HCT116 (cell line): ENCODE data around the gene PLAU. TPM values are rescaled to one million over a fixed set of nuclear protein-coding genes. Genes with fewer than 3 reads are reported as not detected.

Experiments used
- ATAC-seq: fragments of 200-7000 bp; cut with Tn5 transposase; 2 replicates; pipeline ENCODE4 v1.9.1; 2020; ENCODE audit warnings: mild to moderate bottlenecking, moderate library complexity
- BruUV-seq: library from RNA; stranded (reverse); fragments of 400-500 nt; replicated peaks from 2 replicates; lab custom pipeline; 2021; lab: Mats Ljungman, UMichigan
- CTCF ChIA-PET: fragments of 300-600 bp; sonication (Branson Sonifier 250); formaldehyde crosslinking; loops from one replicate; lab custom pipeline; 2021; ENCODE audit warnings: antibody characterized with exemption; lab: Charles Lee
- POLR2A ChIA-PET: fragments of 300-600, 350-600 bp; sonication (Branson Sonifier 250); formaldehyde crosslinking; loops from one replicate; lab custom pipeline; 2021; ENCODE audit warnings: antibody characterized with exemption; lab: Charles Lee
- RAD21 ChIA-PET, 2 experiments: fragments of 300-600 bp; sonication (Branson Sonifier 250); formaldehyde crosslinking; loops; one replicate each; lab custom pipeline; 2023; ENCODE audit warnings: low total read pairs in 2 of 2; ENCODE audit not compliant: uncharacterized antibody in 2 of 2, unreplicated experiment in 2 of 2, low non-redundant PET in 1 of 2; lab: Charles Lee
- DNase-seq: peaks from one replicate; pipeline ENCODE4 v3.0.0-alpha.2; 2010; ENCODE audit warnings: low read depth, low spot score
- H2AFZ ChIP-seq: fragments of 200-600 bp; shearing (Covaris generic), sonication (generic); 2 replicates; pipeline ENCODE4 v1.6.1; 2017; ENCODE audit warnings: low read depth, mixed run types, mixed read lengths, antibody characterized with exemption, low read length; ENCODE audit not compliant: poor library complexity, severe bottlenecking
- H3K27ac ChIP-seq: 2 replicates; pipeline ENCODE4 v1.5.1; 2012; ENCODE audit warnings: low read depth, low read length
- H3K27me3 ChIP-seq: fragments of 200-600 bp; sonication (generic); 2 replicates; pipeline ENCODE4 v1.6.1; 2016; ENCODE audit warnings: mixed run types, low read length, mixed read lengths; ENCODE audit not compliant: insufficient read depth
- H3K36me3 ChIP-seq, 2 experiments: fragments of 200-500 bp in 1 of 2; fragments of 200-600 bp in 1 of 2; sonication (Bioruptor generic) in 1 of 2; sonication (generic) in 1 of 2; 2 replicates each; pipeline versions ENCODE4 v1.5.1 to v1.6.1; 2014 to 2016; ENCODE audit warnings: low read length in 2 of 2, inconsistent platforms in 1 of 2, mixed read lengths in 1 of 2, mixed run types in 1 of 2; ENCODE audit not compliant: insufficient read depth in 2 of 2, control insufficient read depth in 1 of 2
- H3K4me1 ChIP-seq, 2 experiments: fragments of 200-600 bp in 1 of 2; sonication (generic) in 1 of 2; 2 replicates each; pipeline versions ENCODE4 v1.5.1 to v1.6.1; 2012 to 2017; ENCODE audit warnings: low read length in 2 of 2, inconsistent platforms in 1 of 2, mild to moderate bottlenecking in 1 of 2, mixed read lengths in 1 of 2, mixed run types in 1 of 2, moderate library complexity in 1 of 2; ENCODE audit not compliant: insufficient read depth in 2 of 2, control insufficient read depth in 1 of 2
- H3K4me2 ChIP-seq: fragments of 200-600 bp; sonication (generic); 2 replicates; pipeline ENCODE4 v1.6.1; 2017; ENCODE audit warnings: mixed run types, low read length, mixed read lengths
- H3K4me3 ChIP-seq, 2 experiments: fragments of 200-600 bp in 1 of 2; sonication (generic) in 1 of 2; replicated peaks in 1 of 2; 2 replicates each; pipeline ENCODE4 v1.5.1; 2011 to 2016; ENCODE audit warnings: low read length in 2 of 2, control low read depth in 1 of 2, low read depth in 1 of 2, mild to moderate bottlenecking in 1 of 2, mixed read lengths in 1 of 2, mixed run types in 1 of 2
- H3K79me2 ChIP-seq: fragments of 200-600 bp; sonication (generic); 2 replicates; pipeline ENCODE4 v1.6.1; 2017; ENCODE audit warnings: mild to moderate bottlenecking, mixed run types, low read length, moderate library complexity, mixed read lengths; ENCODE audit not compliant: insufficient read depth
- H3K9ac ChIP-seq: fragments of 200-600 bp; sonication (generic); 2 replicates; pipeline ENCODE4 v1.6.1; 2016; ENCODE audit warnings: low read length, mixed read lengths
- H3K9me2 ChIP-seq: fragments of 200-600 bp; sonication (generic), shearing (Covaris generic); 2 replicates; pipeline ENCODE4 v1.6.1; 2017; ENCODE audit warnings: mixed run types, mild to moderate bottlenecking, moderate library complexity; ENCODE audit not compliant: insufficient read depth
- H3K9me3 ChIP-seq, 2 experiments: fragments of 200-500 bp in 1 of 2; fragments of 200-600 bp in 1 of 2; sonication (Bioruptor generic) in 1 of 2; sonication (generic) in 1 of 2; 2 replicates each; pipeline ENCODE4 v1.6.1; 2014 to 2017; ENCODE audit warnings: low read length in 2 of 2, mixed read lengths in 2 of 2, inconsistent platforms in 1 of 2, low read depth in 1 of 2, mild to moderate bottlenecking in 1 of 2, mixed run types in 1 of 2, moderate library complexity in 1 of 2; ENCODE audit not compliant: control insufficient read depth in 1 of 2, insufficient read depth in 1 of 2
- H4K20me1 ChIP-seq: fragments of 200-600 bp; sonication (generic), shearing (Covaris generic); 2 replicates; pipeline ENCODE4 v1.6.1; 2017; ENCODE audit warnings: mixed run types, mild to moderate bottlenecking, moderate library complexity; ENCODE audit not compliant: insufficient read depth
- CBX3 ChIP-seq: IDR thresholded peaks from 2 replicates; pipeline ENCODE4 v1.6.1; 2012; ENCODE audit warnings: low read depth
- CEBPB ChIP-seq: IDR thresholded peaks from 2 replicates; pipeline ENCODE4 v1.6.1; 2012; ENCODE audit warnings: low read depth
- EGR1 ChIP-seq: IDR thresholded peaks from 2 replicates; pipeline ENCODE4 v1.6.1; 2012; ENCODE audit warnings: low read depth
- ELF1 ChIP-seq: IDR thresholded peaks from 2 replicates; pipeline ENCODE4 v1.6.1; 2012; ENCODE audit warnings: low read depth, borderline replicate concordance
- EZH2phosphoT487 ChIP-seq: fragments of 200-600 bp; IDR thresholded peaks from 2 replicates; pipeline ENCODE4 v1.6.1; 2018; ENCODE audit warnings: antibody characterized with exemption, borderline replicate concordance
- JUND ChIP-seq: IDR thresholded peaks from 2 replicates; pipeline ENCODE4 v1.6.1; 2012
- POLR2A ChIP-seq: IDR thresholded peaks from 2 replicates; pipeline ENCODE4 v1.7.0; 2011; ENCODE audit warnings: borderline replicate concordance; ENCODE audit not compliant: insufficient read depth, insufficient read length; ENCODE audit errors: extremely low read depth
- POLR2AphosphoS5 ChIP-seq: IDR thresholded peaks from 2 replicates; pipeline ENCODE4 v1.6.1; 2011; ENCODE audit warnings: mild to moderate bottlenecking, low read depth, low read length, moderate library complexity
- SIN3A ChIP-seq: IDR thresholded peaks from 2 replicates; pipeline ENCODE4 v1.6.1; 2012; ENCODE audit warnings: low read depth
- SP1 ChIP-seq: IDR thresholded peaks from 2 replicates; pipeline ENCODE4 v1.6.1; 2012; ENCODE audit warnings: low read depth
- TCF7L2 ChIP-seq: IDR thresholded peaks from 2 replicates; pipeline ENCODE4 v1.7.0; 2011; ENCODE audit warnings: borderline replicate concordance, inconsistent platforms; ENCODE audit not compliant: insufficient read depth, insufficient read length; ENCODE audit errors: extremely low read depth
- ZFX ChIP-seq: fragments of 450-650 bp; IDR thresholded peaks from 2 replicates; pipeline ENCODE4 v1.6.1; 2017
- ZNF274 ChIP-seq: fragments of 200-500 bp; sonication (Bioruptor generic); IDR thresholded peaks from 2 replicates; pipeline ENCODE4 v1.6.1; 2014; ENCODE audit warnings: mild to moderate bottlenecking, low read depth, low read length, inconsistent platforms
- intact Hi-C: fragments of 100-400 bp; cut with micrococcal nuclease; formaldehyde crosslinking; loops from 2 replicates; pipeline ENCODE4 v1.10.0; 2022
- total RNA-seq: library from RNA; stranded (reverse); gene quantifications from one replicate; pipeline ENCODE4 v1.2.1, GENCODE V29; 2021; ENCODE audit not compliant: unreplicated experiment
- TF ChIP-seq, protein P1 (sequence below), 3 experiments: fragments of 200-600 bp in 1 of 3; sonication (generic) in 1 of 3; IDR thresholded peaks in 2 of 3; conservative IDR thresholded peaks in 1 of 3; 2 replicates each; pipeline ENCODE4 v1.5.1; 2012 to 2017; ENCODE audit warnings: low read depth in 2 of 3, low read length in 2 of 3, antibody characterized with exemption in 1 of 3, borderline replicate concordance in 1 of 3, control low read depth in 1 of 3, mild to moderate bottlenecking in 1 of 3, mixed read lengths in 1 of 3, mixed run types in 1 of 3, moderate library complexity in 1 of 3; ENCODE audit not compliant: insufficient read depth in 1 of 3
- TF ChIP-seq, protein P2 (sequence below): IDR thresholded peaks from 2 replicates; pipeline ENCODE4 v1.6.1; 2011; ENCODE audit warnings: mild to moderate bottlenecking, low read length, moderate library complexity; ENCODE audit not compliant: insufficient replicate concordance; ENCODE audit errors: extremely low read depth
- TF ChIP-seq, protein P3 (sequence below): IDR thresholded peaks from 2 replicates; pipeline ENCODE4 v1.6.1; 2012
- TF ChIP-seq, protein P4 (sequence below): IDR thresholded peaks from 2 replicates; pipeline ENCODE4 v1.6.1; 2012

Gene PLAU
- total RNA-seq, 1 experiment from 2014 or later, result 60.3 TPM

DNA sequence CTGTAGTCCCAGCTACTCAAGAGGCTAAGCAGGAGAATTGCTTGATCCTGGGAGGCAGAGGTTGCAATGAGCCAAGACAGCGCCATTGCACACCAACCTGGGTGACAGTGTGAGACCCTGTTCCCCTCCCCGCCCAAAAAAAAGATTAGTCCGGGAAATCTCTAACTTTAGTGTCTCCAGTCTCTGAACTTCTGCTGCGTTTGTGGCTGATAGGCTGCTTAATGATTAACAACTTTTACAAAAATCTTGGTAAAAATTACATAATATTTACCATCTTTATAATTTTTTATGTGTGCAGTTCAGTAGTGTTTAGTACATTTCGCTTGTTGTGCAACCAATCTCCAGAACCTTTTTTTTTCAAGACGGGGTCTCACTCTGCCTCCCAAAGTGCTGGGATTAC lies 9.7 kb upstream of the PLAU start:
- ChIA-PET POLR2A (interaction anchor here (2.3 kb wide), 1 partner anchor 13 kb away, joined by 13 read pairs; no protein-coding TSS in a partner anchor), CTCF (interaction anchor here (1.6 kb wide), 1 partner anchor 10 kb away, joined by 5 read pairs; no protein-coding TSS in a partner anchor)
- H3K4me1 ChIP-seq, result peaks cover 33 to 60% of the 10 kb centered on the region in 2 experiments

DNA sequence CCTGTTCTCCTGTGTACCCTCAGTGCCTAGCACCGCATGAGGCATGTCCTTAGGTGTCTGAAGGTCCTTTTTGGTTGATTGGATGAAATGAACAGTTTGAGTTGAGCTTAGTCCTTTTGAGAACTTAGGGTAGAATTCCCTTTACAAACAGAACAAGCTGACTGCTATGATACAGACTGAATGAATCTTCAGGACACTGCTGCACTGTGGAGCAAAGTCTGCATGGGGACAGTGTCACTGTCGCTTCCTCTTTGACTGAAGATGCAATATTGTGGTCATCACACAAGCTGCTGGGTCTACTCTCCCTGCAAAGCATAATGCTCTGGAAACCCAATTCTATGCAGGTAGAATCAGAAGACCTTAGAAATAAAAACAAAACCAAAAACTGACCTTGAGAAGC lies 8.6 kb upstream of the PLAU start:
- ChIA-PET RAD21 (no interaction called here), POLR2A (interaction anchor here (0.8 to 2.3 kb wide), 3 partner anchors 9 to 14 kb away, joined by 3 to 13 read pairs (median 6); no protein-coding TSS in a partner anchor), CTCF (interaction anchor here (1.0 kb wide), 1 partner anchor 8 kb away, joined by 3 read pairs; no protein-coding TSS in a partner anchor)
- H3K27me3 ChIP-seq, result no peaks in the 10 kb centered on the region
- H3K9me3 ChIP-seq, result no peaks in the 10 kb centered on the region
- BruUV-seq, result no TSS peak
- no peaks in the 10 kb centered on the region for H3K36me3 ChIP-seq
- H3K9me2 ChIP-seq, result no peaks in the 10 kb centered on the region
- H3K9ac ChIP-seq, result no peak overlapping the region
- H2AFZ ChIP-seq, result no peak overlapping the region
- H3K4me2 ChIP-seq, result no peak overlapping the region
- no peaks in the 10 kb centered on the region for H3K79me2 ChIP-seq
- no peak for ATAC-seq
- intact Hi-C loops, result no loop called here
- H3K4me1 ChIP-seq, result peaks cover 42 to 71% of the 10 kb centered on the region in 2 experiments
- no peaks in the 10 kb centered on the region for H4K20me1 ChIP-seq
- H3K27ac ChIP-seq, result no peak overlapping the region
- H3K4me3 ChIP-seq, result no peak overlapping the region
- DNase-seq, result no peak
- TF ChIP-seq, protein P1, sequence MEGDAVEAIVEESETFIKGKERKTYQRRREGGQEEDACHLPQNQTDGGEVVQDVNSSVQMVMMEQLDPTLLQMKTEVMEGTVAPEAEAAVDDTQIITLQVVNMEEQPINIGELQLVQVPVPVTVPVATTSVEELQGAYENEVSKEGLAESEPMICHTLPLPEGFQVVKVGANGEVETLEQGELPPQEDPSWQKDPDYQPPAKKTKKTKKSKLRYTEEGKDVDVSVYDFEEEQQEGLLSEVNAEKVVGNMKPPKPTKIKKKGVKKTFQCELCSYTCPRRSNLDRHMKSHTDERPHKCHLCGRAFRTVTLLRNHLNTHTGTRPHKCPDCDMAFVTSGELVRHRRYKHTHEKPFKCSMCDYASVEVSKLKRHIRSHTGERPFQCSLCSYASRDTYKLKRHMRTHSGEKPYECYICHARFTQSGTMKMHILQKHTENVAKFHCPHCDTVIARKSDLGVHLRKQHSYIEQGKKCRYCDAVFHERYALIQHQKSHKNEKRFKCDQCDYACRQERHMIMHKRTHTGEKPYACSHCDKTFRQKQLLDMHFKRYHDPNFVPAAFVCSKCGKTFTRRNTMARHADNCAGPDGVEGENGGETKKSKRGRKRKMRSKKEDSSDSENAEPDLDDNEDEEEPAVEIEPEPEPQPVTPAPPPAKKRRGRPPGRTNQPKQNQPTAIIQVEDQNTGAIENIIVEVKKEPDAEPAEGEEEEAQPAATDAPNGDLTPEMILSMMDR (IDR thresholded peaks at IDR 0.05 in 2 of 3, conservative IDR thresholded peaks at IDR 0.05 in 1 of 3; ENCODE audit: borderline replicate concordance in 1 of 3, insufficient read depth in 1 of 3, low read depth in 2 of 3, low read length in 2 of 3), result no peak
- TF ChIP-seq, protein P2, sequence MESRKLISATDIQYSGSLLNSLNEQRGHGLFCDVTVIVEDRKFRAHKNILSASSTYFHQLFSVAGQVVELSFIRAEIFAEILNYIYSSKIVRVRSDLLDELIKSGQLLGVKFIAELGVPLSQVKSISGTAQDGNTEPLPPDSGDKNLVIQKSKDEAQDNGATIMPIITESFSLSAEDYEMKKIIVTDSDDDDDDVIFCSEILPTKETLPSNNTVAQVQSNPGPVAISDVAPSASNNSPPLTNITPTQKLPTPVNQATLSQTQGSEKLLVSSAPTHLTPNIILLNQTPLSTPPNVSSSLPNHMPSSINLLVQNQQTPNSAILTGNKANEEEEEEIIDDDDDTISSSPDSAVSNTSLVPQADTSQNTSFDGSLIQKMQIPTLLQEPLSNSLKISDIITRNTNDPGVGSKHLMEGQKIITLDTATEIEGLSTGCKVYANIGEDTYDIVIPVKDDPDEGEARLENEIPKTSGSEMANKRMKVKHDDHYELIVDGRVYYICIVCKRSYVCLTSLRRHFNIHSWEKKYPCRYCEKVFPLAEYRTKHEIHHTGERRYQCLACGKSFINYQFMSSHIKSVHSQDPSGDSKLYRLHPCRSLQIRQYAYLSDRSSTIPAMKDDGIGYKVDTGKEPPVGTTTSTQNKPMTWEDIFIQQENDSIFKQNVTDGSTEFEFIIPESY, result no peak
- TF ChIP-seq, protein P3, sequence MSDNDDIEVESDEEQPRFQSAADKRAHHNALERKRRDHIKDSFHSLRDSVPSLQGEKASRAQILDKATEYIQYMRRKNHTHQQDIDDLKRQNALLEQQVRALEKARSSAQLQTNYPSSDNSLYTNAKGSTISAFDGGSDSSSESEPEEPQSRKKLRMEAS, result no peak
- no peak for TF ChIP-seq SP1
- TF ChIP-seq ZFX, result no peak
- TF ChIP-seq ZNF274, result no peak
- TF ChIP-seq POLR2A, result no peak
- no peak for TF ChIP-seq POLR2AphosphoS5
- TF ChIP-seq ELF1, result no peak
- TF ChIP-seq, protein P4, sequence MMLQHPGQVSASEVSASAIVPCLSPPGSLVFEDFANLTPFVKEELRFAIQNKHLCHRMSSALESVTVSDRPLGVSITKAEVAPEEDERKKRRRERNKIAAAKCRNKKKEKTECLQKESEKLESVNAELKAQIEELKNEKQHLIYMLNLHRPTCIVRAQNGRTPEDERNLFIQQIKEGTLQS, result no peak
- TF ChIP-seq CEBPB, result no peak
- no peak for TF ChIP-seq CBX3
- no peak for TF ChIP-seq EZH2phosphoT487
- no peak for TF ChIP-seq SIN3A

More for the DNA sequence above, 9.7 kb upstream of the PLAU start:
- Histone ChIP-seq H3K27me3 (no peaks in the 10 kb centered on the region), H3K4me2 (no peak overlapping the region), H3K9me3 (no peaks in the 10 kb centered on the region), H3K9me2 (no peaks in the 10 kb centered on the region), H3K36me3 (no peaks in the 10 kb centered on the region), H2AFZ (no peak overlapping the region), H4K20me1 (no peaks in the 10 kb centered on the region), H3K79me2 (no peaks in the 10 kb centered on the region), H3K4me3 (no peak overlapping the region), H3K27ac (no peak overlapping the region), H3K9ac (no peak overlapping the region)
- no TSS peak for BruUV-seq
- TF ChIP-seq TCF7L2, result no peak
- TF ChIP-seq JUND, result no peak
- TF ChIP-seq POLR2AphosphoS5, result no peak
- TF ChIP-seq, protein P4, result no peak
- TF ChIP-seq SP1, result no peak
- no peak for TF ChIP-seq EGR1
- ATAC-seq (no peak), DNase-seq (no peak)
- RAD21 ChIA-PET, result no interaction called here
- intact Hi-C loops, result no loop called here
